ENCODE measurements around the gene OLA1.
"Not testable (repeated sequence)": the region's sequence is repeated elsewhere in the genome, so short reads cannot be mapped to it uniquely, and the experiment has no call there.

Gene OLA1

GRCh38 chr2:174248187-174248997, at the start of gene OLA1:
Gene OLA1, minus strand, starts transcription at chr2:174248532. Its CDS starts 1,717 bp downstream, at chr2:174246815.
- H3K4me3 ChIP-seq (ENCODE audit: low read depth, low read length), result peak within 1 kb of the TSS; percentile 75
- 0 out of 2 replicates have a peak, but pooled peaks have one; percentile 1 for TF ChIP-seq CTCF (IDR thresholded peaks at IDR 0.05; ENCODE audit: borderline replicate concordance, insufficient read depth, low read depth, low read length)

GRCh38 chr2:174292908-174293307, 44.6 kb upstream of the OLA1 start:
- no peak for TF ChIP-seq CTCF (IDR thresholded peaks at IDR 0.05; ENCODE audit: borderline replicate concordance, insufficient read depth, low read depth, low read length)
- no peak overlapping the region for H3K4me3 ChIP-seq (ENCODE audit: low read depth, low read length)

GRCh38 chr2:174286172-174286571, 37.8 kb upstream of the OLA1 start:
- no peak for TF ChIP-seq CTCF (IDR thresholded peaks at IDR 0.05; ENCODE audit: borderline replicate concordance, insufficient read depth, low read depth, low read length)
- H3K4me3 ChIP-seq (ENCODE audit: low read depth, low read length), result no peak overlapping the region

- H3K4me3 ChIP-seq (ENCODE audit: low read depth, low read length), result no peak overlapping the region
- TF ChIP-seq CTCF (IDR thresholded peaks at IDR 0.05; ENCODE audit: borderline replicate concordance, insufficient read depth, low read depth, low read length), result no peak
These were observed 34.1 kb upstream of the OLA1 start for GRCh38 chr2:174282441-174282840.

- no peak for TF ChIP-seq CTCF (IDR thresholded peaks at IDR 0.05; ENCODE audit: borderline replicate concordance, insufficient read depth, low read depth, low read length)
- no peak overlapping the region for H3K4me3 ChIP-seq (ENCODE audit: low read depth, low read length)
These were observed 33.4 kb upstream of the OLA1 start for GRCh38 chr2:174281736-174282135.

GRCh38 chr2:174280596-174280995, 32.3 kb upstream of the OLA1 start:
- no peak overlapping the region for H3K4me3 ChIP-seq (ENCODE audit: low read depth, low read length)
- no peak for TF ChIP-seq CTCF (IDR thresholded peaks at IDR 0.05; ENCODE audit: borderline replicate concordance, insufficient read depth, low read depth, low read length)

- H3K4me3 ChIP-seq (ENCODE audit: low read depth, low read length), result not testable (repeated sequence)
These were observed 21.9 kb upstream of the OLA1 start for GRCh38 chr2:174270263-174270662.
